HEK293T (cell line): ENCODE results near the gene CMTM5.

Experiments used
- CTBP1 ChIP-seq: fragments of 450-650 bp; IDR thresholded peaks from 2 replicates; pipeline ENCODE4 v1.6.1; 2016; ENCODE audit warnings: borderline replicate concordance
- ELF4 ChIP-seq: fragments of 450-650 bp; IDR thresholded peaks from 2 replicates; pipeline ENCODE4 v1.6.1; 2017; ENCODE audit warnings: antibody characterized with exemption
- FOXA1 ChIP-seq: fragments of 450-650 bp; IDR thresholded peaks from 2 replicates; pipeline ENCODE4 v1.6.1; 2016; ENCODE audit warnings: mild to moderate bottlenecking
- FOXM1 ChIP-seq: fragments of 450-650 bp; IDR thresholded peaks from 2 replicates; pipeline ENCODE4 v1.6.1; 2017; ENCODE audit warnings: mild to moderate bottlenecking, borderline replicate concordance
- HDGF ChIP-seq: fragments of 450-650 bp; IDR thresholded peaks from 2 replicates; pipeline ENCODE4 v1.6.1; 2017; ENCODE audit warnings: antibody characterized with exemption, borderline replicate concordance
- LEF1 ChIP-seq: fragments of 450-650 bp; IDR thresholded peaks from 2 replicates; pipeline ENCODE4 v1.6.1; 2017; ENCODE audit warnings: mild to moderate bottlenecking, borderline replicate concordance
- NFRKB ChIP-seq: fragments of 450-650 bp; IDR thresholded peaks from 2 replicates; pipeline ENCODE4 v1.6.1; 2016; ENCODE audit warnings: mild to moderate bottlenecking, moderate library complexity
- PKNOX1 ChIP-seq: fragments of 450-650 bp; IDR thresholded peaks from 2 replicates; pipeline ENCODE4 v1.6.1; 2016
- SP1 ChIP-seq: fragments of 450-650 bp; IDR thresholded peaks from 2 replicates; pipeline ENCODE4 v1.6.1; 2017
- SUZ12 ChIP-seq: fragments of 450-650 bp; IDR thresholded peaks from 2 replicates; pipeline ENCODE4 v1.6.1; 2016; ENCODE audit warnings: mild to moderate bottlenecking
- TARDBP ChIP-seq: fragments of 450-650 bp; IDR thresholded peaks from 2 replicates; pipeline ENCODE4 v1.6.1; 2016
- ZNF384 ChIP-seq: fragments of 450-650 bp; IDR thresholded peaks from 2 replicates; pipeline ENCODE4 v1.6.1; 2016

DNA sequence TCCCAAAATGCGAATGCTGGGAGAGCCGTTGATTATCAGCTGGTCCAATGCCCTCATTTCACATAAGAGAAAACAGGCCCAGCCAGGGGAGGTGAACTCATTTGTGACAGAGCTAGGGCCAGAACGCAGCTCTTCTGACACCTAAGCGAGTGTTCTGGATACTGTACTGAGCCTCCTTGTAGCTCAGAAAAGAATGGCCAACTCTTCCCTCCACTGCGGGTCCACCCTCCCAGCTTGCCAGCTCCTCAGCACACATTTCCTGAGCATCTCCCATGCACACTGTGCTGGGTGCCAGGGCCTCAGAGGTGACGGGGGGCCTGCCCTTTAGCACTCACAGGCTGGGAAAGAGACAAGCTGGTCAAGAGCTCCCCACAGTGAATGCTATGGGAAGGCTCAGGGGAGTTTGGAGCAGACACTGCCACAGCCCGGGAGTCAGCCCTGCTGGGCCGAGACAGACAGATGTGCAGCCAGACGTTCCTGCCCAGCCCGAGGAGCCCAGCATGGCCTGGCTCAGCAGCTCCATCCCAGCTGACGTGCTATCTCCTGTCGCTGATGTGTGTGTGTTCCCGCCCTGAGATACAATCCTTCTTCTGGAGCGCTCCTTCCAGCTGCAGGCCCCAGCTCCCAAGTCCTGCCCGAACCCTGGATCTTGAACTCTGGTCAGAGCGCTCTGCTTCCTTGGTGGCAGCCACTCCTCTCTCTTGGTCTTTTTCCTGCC lies 3.5 kb downstream of the CMTM5 start:
- TF ChIP-seq SUZ12 (no peak), LEF1 (no peak), HDGF (no peak), NFRKB (no peak), FOXM1 (no peak), ZNF384 (no peak), TARDBP (no peak), PKNOX1 (no peak), ELF4 (no peak), FOXA1 (no peak), SP1 (no peak), CTBP1 (no peak)
